Gastroesophageal sphincter (tissue), 4 donors: ENCODE results near the gene FNDC3B. TPM values are rescaled to one million over a fixed set of nuclear protein-coding genes. Genes with fewer than 3 reads are reported as not detected.

Experiments used
- ATAC-seq: fragments of 150-250 bp; one replicate; pipeline ENCODE4 v1.9.1; 2016; ENCODE audit warnings: mild to moderate bottlenecking, moderate library complexity
- H3K27ac ChIP-seq, 4 donors: fragments of 200-600 bp; sonication (generic) in 3 of 4; 1 replicate in 3 of 4; 2 replicates in 1 of 4; pipeline ENCODE4 v1.5.1; 2016 to 2019
- H3K27me3 ChIP-seq: fragments of 200-600 bp; sonication (generic); one replicate; pipeline ENCODE4 v1.5.1; 2019
- H3K36me3 ChIP-seq, 2 donors: fragments of 200-600 bp; sonication (generic); one replicate each; pipeline ENCODE4 v1.5.1; 2019; ENCODE audit warnings: control low read depth in 1 of 2
- H3K4me1 ChIP-seq, 3 donors: fragments of 200-600 bp; sonication (generic); 1 replicate in 2 of 3; 2 replicates in 1 of 3; pipeline ENCODE4 v1.5.1; 2016 to 2019; ENCODE audit warnings: control low read depth in 2 of 3
- H3K4me3 ChIP-seq, 2 donors: fragments of 200-600 bp; sonication (generic); one replicate each; pipeline ENCODE4 v1.5.1; 2019; ENCODE audit warnings: mild to moderate bottlenecking in 1 of 2, moderate library complexity in 1 of 2
- H3K9me3 ChIP-seq, 3 donors: fragments of 200-600 bp; sonication (generic); one replicate each; pipeline ENCODE4 v1.5.1; 2017 to 2019; ENCODE audit warnings: control low read depth in 2 of 3
- CTCF ChIP-seq, 4 experiments: fragments of 200-600 bp in 2 of 4; fragments of 450-650 bp in 2 of 4; sonication (generic) in 1 of 4; IDR thresholded peaks; one replicate each; pipeline ENCODE4 v1.5.1; 2017 to 2019; ENCODE audit warnings: antibody characterized with exemption in 4 of 4, mild to moderate bottlenecking in 2 of 4, moderate library complexity in 2 of 4
- EP300 ChIP-seq: sonication (generic); formaldehyde crosslinking; IDR thresholded peaks from one replicate; pipeline ENCODE4 v1.6.1; 2017; ENCODE audit warnings: antibody characterized with exemption, mild to moderate bottlenecking
- POLR2A ChIP-seq, 2 donors: fragments of 450-650 bp; IDR thresholded peaks; one replicate each; pipeline ENCODE4 v1.6.1; 2017; ENCODE audit warnings: antibody characterized with exemption in 2 of 2, mild to moderate bottlenecking in 2 of 2, moderate library complexity in 1 of 2
- POLR2AphosphoS5 ChIP-seq: sonication (generic); formaldehyde crosslinking; IDR thresholded peaks from one replicate; pipeline ENCODE4 v1.6.1; 2017; ENCODE audit warnings: antibody characterized with exemption
- WGBS, 2 donors: methylation state at CpG; one replicate each; pipeline ENCODE4 v1.1.5; 2018; ENCODE audit warnings: low coverage in 1 of 2; 5-methylcytosine and 5-hydroxymethylcytosine counted together
- total RNA-seq, 4 donors: library from RNA; depleted of rRNA; stranded (reverse); fragments of >200 nt; gene quantifications; one replicate each; pipeline ENCODE4 v1.1.0, GENCODE V29; 2016

The FNDC3B gene
- total RNA-seq, 4 donors from 2014 or later, result 53.1 to 97.2 (median 70.8) TPM

- peak overlapping the region in 1 of 4 donors; percentile 13 for H3K27ac ChIP-seq
- H3K27me3 ChIP-seq, result no peaks in the 10 kb centered on the region
- H3K9me3 ChIP-seq, result no peaks in the 10 kb centered on the region
- no peak overlapping the region for H3K4me3 ChIP-seq
- no peaks in the 10 kb centered on the region for H3K36me3 ChIP-seq
- H3K4me1 ChIP-seq, result peaks cover 3 to 66% (median 18%) of the 10 kb centered on the region in 3 donors
- WGBS, 2 donors, result 86 to 91% methylated on average over 5 of the region's 5 CpGs
- ATAC-seq, result no peak
- TF ChIP-seq CTCF (IDR thresholded peaks at IDR 0.05), result no peak
- no peak for TF ChIP-seq EP300
- no peak for TF ChIP-seq POLR2AphosphoS5
- no peak for TF ChIP-seq POLR2A (IDR thresholded peaks at IDR 0.05)
These were observed 3.9 kb downstream of the FNDC3B start for GRCh38 chr3:172043233-172043632.

GRCh38 chr3:172043766-172044165 lies 4.4 kb downstream of the FNDC3B start:
- Histone ChIP-seq H3K4me3 (no peak overlapping the region), H3K27ac (peak overlapping the region in 1 of 4 donors; percentile 13), H3K36me3 (no peaks in the 10 kb centered on the region), H3K4me1 (peaks cover 3 to 61% (median 18%) of the 10 kb centered on the region in 3 donors), H3K27me3 (no peaks in the 10 kb centered on the region), H3K9me3 (no peaks in the 10 kb centered on the region)
- no peak for ATAC-seq
- TF ChIP-seq CTCF (IDR thresholded peaks at IDR 0.05) (no peak), EP300 (no peak), POLR2AphosphoS5 (no peak), POLR2A (IDR thresholded peaks at IDR 0.05) (no peak)
- WGBS, 2 donors, result 74 to 76% methylated on average over 5 of the region's 5 CpGs

- H3K36me3 ChIP-seq, result peaks cover 0 to 2% of the 10 kb centered on the region in 2 donors
- WGBS, 2 donors, result 46 to 51% methylated on average over 4 of the region's 4 CpGs
- ATAC-seq, result no peak
- TF ChIP-seq CTCF (IDR thresholded peaks at IDR 0.05) (no peak), POLR2A (IDR thresholded peaks at IDR 0.05) (no peak), EP300 (no peak)
- H3K4me3 ChIP-seq, result no peak overlapping the region
- no peaks in the 10 kb centered on the region for H3K27me3 ChIP-seq
- H3K9me3 ChIP-seq, result no peaks in the 10 kb centered on the region
- peaks cover 3 to 55% (median 18%) of the 10 kb centered on the region in 3 donors for H3K4me1 ChIP-seq
- H3K27ac ChIP-seq, result no peak overlapping the region
These were observed 5.6 kb downstream of the FNDC3B start for GRCh38 chr3:172044833-172045585.

GRCh38 chr3:172046268-172046915 lies 7.0 kb downstream of the FNDC3B start:
- Histone ChIP-seq H3K4me1 (peaks cover 3 to 53% (median 18%) of the 10 kb centered on the region in 3 donors), H3K4me3 (no peak overlapping the region), H3K36me3 (peaks cover 0 to 15% of the 10 kb centered on the region in 2 donors), H3K9me3 (no peaks in the 10 kb centered on the region), H3K27me3 (no peaks in the 10 kb centered on the region), H3K27ac (no peak overlapping the region)
- WGBS, 2 donors, result 76 to 78% methylated on average over 4 of the region's 4 CpGs
- ATAC-seq, result no peak
- TF ChIP-seq POLR2A (IDR thresholded peaks at IDR 0.05) (no peak), EP300 (no peak), CTCF (IDR thresholded peaks at IDR 0.05) (no peak), POLR2AphosphoS5 (no peak)
